HG03378 (cell line): ENCODE data around the gene RAB26.
"Not testable (repeated sequence)": the region's sequence is repeated elsewhere in the genome, so short reads cannot be mapped to it uniquely, and the experiment has no call there.

ENCODE experiments used
- ATAC-seq: cut with Tn5 transposase; IDR thresholded peaks from one replicate; pipeline ENCODE4 v1.9.1; 2021; ENCODE audit warnings: mild to moderate bottlenecking, moderate library complexity; ENCODE audit not compliant: unreplicated experiment

RAB26 gene

DNA sequence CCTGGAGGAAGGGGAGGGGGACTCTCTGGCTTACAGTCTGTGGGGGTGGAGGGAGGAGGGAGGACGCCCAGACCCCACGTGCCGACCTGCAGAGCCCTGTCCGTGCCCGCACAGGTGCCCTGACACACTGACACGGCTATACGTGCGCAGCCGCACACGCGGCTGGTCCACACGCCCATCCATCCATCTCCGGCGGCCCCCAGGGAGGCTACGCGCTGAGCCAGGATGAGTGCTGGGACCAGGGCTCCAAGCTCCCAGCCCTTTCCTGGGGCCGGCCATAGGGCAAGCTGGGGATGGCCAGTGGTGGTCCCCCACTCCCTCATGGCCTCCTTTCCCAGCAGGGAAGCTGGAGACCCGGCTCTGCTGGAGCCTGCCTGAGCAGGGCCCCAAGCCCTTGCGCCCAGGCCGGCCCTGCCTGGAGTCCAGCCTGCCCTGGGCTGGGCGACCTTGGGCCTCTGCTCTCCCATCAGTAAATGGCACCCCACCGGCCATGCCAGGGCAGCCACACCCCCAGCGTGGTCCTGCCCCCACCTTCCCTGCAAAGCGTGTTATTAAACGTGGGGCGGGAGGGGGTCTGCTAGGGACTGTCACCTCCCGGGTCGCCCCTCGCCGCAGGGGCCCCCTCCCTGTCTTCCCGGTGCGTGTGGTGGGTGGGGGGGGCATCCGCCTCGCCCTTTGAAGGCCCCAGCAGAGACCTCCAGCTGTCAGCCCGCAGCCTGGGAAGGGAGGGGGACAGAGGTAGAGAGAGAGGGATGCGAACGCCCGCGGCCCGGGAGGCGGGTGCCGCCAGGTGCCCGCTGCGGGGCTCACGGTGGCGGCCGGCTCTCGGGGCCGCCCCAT is 47.1 kb downstream of the RAB26 start:
- no peak for ATAC-seq

DNA sequence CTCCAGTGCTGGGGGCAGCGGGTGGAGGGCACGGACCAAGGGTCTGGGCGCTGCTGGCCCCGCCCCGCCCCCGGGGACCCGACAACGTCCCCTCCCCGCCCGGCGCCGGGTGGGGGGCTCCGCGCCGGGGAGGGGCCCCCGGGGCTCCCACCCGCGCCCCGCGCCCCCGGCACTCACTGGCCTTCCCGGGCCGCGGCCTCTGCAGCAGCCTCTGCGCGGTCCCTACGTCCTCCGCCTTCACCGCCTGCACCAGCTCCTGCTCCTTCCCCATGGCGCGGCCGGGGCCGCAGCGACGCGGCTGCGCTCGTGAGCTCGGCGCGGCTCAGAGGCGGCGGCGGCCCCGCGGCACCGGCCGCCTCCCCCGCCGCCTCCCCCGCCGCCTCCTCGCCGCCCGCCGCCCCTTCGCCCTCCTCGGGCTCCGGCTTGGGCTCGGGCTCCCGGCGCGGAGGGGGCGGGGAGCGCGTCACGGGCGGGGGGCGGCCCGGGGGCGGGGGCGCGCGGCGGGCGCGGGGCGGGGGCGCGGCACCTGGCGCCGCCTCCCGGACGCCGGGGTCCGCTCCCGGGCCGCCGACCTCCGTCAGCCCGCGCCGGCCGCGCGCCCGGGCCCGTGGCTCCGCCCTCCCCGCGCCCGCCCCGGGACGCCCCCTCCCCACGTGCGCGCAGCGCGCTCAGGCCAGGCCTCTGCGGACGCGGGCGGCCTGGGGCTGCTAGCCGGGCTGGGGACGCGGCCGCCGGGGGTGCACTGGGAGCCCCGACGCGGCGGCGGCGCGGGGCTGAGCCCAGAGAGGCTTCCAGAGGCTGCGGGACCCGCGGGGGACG is 47.9 kb downstream of the RAB26 start, which contains the start of gene CASKIN1:
Gene CASKIN1, minus strand, starts transcription at position 444 of the 819 bp plus-strand sequence. Its CDS starts 173 bp downstream, at position 271.
- no peak for ATAC-seq

DNA sequence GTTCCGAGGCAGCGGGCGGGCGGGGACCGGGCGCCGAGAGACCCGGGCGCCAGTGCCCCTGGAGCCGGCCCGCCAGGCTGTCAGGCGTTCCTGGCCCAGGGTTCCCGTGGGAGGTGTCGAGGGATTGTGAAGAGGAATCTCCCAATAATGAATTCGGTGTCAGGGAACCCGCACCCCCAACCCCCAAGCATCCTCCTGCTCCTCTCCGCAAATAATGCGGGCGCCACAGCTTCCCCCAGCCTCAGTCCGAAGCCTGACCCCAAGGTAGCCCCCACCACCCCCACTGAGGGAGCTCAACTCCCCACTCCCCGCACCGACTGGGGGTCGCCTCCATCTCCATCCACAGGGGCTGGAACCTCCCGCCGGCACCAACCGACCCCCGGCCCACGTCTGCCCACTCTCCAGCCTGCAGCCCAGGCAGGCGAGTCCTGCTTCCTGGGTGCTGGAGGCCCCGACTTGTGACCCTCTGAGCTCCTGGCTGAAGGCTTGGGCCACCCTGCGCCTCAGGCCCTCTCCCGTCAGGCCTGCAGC is 48.6 kb downstream of the RAB26 start:
- no peak for ATAC-seq

DNA sequence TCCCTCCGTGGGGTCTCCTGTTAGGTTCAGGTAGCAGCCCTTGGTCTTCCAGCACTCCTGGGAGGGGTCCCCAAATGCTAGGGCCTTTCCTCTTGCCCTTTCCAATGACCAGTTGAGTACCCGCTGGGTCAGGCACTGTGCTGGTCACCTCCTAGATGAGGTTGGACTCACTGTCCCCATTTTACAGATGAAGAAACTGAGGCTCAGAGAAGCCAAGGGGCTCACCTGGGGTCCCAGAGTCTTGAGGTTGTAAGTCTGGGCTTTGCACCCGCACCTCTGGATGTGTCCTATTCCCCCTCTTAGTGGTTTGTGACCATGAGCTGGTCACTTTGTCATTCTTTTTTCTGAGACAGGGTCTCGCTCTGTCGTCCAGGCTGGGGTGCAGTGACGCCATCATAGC is 49.3 kb downstream of the RAB26 start:
- no peak for ATAC-seq

DNA sequence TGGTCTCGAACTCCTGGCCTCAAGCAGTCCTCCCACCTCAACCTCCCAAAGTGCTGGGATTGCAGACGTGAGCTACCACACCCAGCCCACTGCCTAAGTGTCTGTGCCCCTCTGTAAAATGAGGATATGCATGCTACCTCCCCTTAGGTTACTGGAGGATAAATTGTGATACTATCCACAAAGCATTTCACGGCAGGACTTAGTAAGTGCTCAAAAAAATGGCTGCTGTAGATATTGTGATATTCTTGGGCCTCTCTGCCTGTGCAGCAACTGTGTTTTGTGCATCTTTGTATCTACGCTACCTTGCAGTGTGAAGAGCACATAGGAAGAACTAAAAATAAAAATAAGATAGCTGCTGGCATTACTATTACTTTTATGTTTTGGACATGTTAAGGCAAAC is 49.9 kb downstream of the RAB26 start:
- ATAC-seq, result no peak

DNA sequence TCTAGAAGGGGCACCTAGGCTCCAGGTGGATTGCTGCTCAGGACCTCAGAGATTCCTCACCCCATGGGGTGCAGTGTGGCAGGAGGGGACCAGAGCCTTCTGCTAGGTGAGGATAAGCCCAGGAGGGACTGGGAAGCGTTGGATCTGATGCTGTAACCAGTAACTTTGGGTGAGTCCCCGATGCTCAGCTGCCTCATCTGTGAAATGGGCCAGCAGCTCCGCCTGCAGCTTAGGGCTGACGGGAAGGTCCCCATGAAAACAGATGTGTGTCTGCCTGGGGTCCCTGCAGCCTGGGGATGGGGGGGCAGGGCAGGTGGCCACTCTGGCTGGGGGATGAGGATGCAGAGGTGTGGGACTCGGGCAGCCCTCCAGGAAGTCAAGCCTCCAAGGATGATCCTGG is 50.7 kb downstream of the RAB26 start:
- ATAC-seq, result no peak

DNA sequence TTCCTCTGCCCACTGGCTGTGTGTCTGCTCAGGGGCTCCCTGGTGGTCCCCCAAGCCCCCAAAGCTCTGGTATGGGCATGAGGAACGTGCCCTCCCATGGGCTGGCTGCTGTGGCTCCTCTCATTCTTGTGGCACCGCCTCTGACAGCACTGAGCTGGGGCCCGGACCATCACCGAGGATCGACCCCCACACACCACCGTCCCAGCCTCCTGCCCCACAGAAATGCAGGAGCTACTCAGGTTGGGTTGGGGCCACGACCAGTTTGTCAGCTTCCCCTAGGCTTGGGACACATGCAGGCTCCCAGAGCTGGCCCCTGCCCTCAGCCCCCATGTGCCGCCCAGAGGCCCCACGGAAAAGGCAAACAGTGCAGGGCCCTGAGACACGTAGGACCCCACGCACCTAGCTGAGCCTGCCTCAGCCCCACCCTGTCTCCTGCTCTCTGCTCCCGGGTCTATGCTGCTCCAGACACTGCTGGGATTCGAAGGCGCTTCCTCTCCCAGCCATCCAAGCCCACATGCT is 51.3 kb downstream of the RAB26 start:
- no peak for ATAC-seq

DNA sequence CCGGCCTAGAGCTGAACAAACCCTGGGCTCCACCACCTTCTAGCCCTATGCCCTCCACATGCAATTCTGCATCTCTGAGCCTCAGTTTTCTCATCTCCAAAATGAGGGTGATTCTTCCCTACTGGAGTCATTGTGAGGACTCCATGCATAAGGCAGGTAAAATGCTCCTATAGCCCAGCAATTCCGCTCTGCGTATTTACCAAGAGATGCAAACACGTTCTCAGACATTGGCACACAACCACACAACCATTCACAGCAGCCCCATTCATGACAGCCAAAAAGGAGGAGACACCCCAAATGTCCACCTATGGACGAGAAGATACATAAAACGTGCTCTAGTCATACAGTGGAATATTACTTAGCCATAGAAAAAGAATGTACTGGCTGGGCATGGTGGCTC is 51.9 kb downstream of the RAB26 start:
- ATAC-seq, result no peak

DNA sequence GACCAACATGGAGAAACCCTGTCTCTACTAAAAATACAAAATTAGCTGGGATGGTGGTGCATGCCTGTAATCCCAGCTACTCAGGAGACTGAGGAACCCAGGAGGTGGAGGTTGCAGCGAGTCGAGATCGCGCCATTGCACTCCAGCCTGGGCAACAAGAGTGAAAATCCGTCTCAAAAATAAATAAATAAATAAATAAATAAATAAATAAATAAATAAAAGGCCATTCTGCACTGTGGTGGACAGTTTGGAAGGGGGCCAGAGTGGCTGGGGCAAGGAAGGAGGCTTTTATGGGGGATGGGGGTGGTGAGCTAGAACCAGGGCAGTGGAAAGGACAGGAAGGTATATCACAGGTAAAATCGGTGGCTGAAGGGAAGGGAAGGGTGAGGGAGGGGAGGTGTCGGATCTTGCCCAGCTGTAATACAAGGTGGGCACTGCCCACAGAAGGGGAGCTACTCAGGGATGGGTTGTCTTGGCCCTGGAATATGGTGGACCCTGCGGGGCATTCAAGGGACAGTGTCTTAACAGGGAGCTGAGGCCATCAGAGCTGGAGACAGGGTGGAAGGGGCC is 54.8 kb downstream of the RAB26 start:
- ATAC-seq, result not testable (repeated sequence)
